Right atrium auricular region (tissue), 2 donors: ENCODE measurements around the gene THSD7B. TPM values are rescaled to one million over a fixed set of nuclear protein-coding genes. Genes with fewer than 3 reads are reported as not detected.

Source experiments
- DNase-seq: peaks from one replicate; pipeline ENCODE4 v3.0.0-alpha.2; 2019; ENCODE audit warnings: low spot score
- H3K27ac ChIP-seq, 2 donors: fragments of 200-600 bp; sonication (generic); 1 replicate in 1 of 2; 2 replicates in 1 of 2; pipeline ENCODE4 v1.5.1; 2016 to 2019
- H3K27me3 ChIP-seq, 2 donors: fragments of 200-600 bp; sonication (generic); one replicate each; pipeline versions ENCODE4 v1.5.1 to v1.6.0; 2017 to 2019
- H3K36me3 ChIP-seq: fragments of 200-600 bp; sonication (generic); one replicate; pipeline ENCODE4 v1.5.1; 2016
- H3K4me1 ChIP-seq, 2 donors: fragments of 200-600 bp; sonication (generic); one replicate each; pipeline versions ENCODE4 v1.5.1 to v1.6.0; 2017 to 2019
- H3K4me3 ChIP-seq, 2 donors: fragments of 200-600 bp; sonication (generic); 1 replicate in 1 of 2; 2 replicates in 1 of 2; pipeline ENCODE4 v1.5.1; 2017 to 2019; ENCODE audit warnings: mild to moderate bottlenecking in 1 of 2, moderate library complexity in 1 of 2
- H3K9me3 ChIP-seq, 2 donors: fragments of 200-600 bp; sonication (generic); one replicate each; pipeline ENCODE4 v1.5.1; 2019
- total RNA-seq, 2 donors: library from RNA; depleted of rRNA; stranded (reverse); fragments of >200 nt; gene quantifications; one replicate each; pipeline ENCODE4 v1.1.0, GENCODE V29; 2016
- TF ChIP-seq, protein P1 (sequence below), 2 donors: fragments of 200-600 bp; sonication (generic); IDR thresholded peaks; one replicate each; pipeline ENCODE4 v1.5.1; 2019; ENCODE audit warnings: antibody characterized with exemption in 2 of 2

Gene THSD7B
- total RNA-seq, 2 donors from 2014 or later, result 0.07 to 0.08 TPM

DNA sequence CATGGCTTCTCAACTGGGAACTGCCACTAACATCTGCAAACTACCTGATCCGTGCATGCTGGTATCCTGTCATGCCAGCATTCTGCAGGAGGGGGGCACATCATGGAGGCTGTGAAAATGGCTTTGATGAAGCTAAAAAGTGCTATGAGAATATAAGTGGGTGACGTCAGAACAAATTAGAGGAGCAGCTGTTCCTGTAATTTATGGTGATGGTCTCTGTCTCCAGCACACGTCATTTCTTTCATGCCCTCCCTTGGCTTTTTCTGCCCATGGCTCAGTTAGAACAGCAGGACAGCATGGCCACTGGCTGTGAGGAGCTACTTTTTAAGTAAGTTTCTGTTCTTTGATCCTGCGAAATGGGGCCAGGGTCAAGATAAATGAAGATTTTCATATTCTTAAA, 466.3 kb downstream of the THSD7B start:
- Histone ChIP-seq H3K27ac (no peak overlapping the region), H3K4me3 (no peak overlapping the region), H3K36me3 (no peaks in the 10 kb centered on the region), H3K9me3 (no peaks in the 10 kb centered on the region), H3K4me1 (no peaks in the 10 kb centered on the region), H3K27me3 (no peaks in the 10 kb centered on the region)
- TF ChIP-seq, protein P1, sequence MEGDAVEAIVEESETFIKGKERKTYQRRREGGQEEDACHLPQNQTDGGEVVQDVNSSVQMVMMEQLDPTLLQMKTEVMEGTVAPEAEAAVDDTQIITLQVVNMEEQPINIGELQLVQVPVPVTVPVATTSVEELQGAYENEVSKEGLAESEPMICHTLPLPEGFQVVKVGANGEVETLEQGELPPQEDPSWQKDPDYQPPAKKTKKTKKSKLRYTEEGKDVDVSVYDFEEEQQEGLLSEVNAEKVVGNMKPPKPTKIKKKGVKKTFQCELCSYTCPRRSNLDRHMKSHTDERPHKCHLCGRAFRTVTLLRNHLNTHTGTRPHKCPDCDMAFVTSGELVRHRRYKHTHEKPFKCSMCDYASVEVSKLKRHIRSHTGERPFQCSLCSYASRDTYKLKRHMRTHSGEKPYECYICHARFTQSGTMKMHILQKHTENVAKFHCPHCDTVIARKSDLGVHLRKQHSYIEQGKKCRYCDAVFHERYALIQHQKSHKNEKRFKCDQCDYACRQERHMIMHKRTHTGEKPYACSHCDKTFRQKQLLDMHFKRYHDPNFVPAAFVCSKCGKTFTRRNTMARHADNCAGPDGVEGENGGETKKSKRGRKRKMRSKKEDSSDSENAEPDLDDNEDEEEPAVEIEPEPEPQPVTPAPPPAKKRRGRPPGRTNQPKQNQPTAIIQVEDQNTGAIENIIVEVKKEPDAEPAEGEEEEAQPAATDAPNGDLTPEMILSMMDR (IDR thresholded peaks at IDR 0.05), result no peak
- no peak for DNase-seq

DNA sequence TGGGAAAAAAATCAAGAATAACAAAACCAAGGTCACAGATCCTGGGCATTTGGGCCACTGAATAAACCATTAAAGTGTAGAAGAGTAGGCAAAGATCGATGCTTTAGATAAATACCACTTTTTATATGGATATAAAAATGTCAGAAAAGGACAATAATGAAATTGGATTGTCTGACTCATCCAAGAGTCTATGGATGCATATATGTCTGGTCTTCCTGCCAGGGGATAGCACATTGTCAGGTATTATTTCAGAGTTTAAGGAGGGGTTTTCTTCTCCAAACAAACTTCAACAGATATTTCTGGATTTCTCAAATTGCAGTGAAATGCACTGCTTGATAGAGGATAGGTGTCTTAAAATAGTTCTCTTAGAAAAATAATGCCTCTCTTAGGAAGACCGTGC, 466.7 kb downstream of the THSD7B start:
- H3K4me1 ChIP-seq, result no peaks in the 10 kb centered on the region
- no peak for DNase-seq
- TF ChIP-seq, protein P1 (IDR thresholded peaks at IDR 0.05), result no peak

DNA sequence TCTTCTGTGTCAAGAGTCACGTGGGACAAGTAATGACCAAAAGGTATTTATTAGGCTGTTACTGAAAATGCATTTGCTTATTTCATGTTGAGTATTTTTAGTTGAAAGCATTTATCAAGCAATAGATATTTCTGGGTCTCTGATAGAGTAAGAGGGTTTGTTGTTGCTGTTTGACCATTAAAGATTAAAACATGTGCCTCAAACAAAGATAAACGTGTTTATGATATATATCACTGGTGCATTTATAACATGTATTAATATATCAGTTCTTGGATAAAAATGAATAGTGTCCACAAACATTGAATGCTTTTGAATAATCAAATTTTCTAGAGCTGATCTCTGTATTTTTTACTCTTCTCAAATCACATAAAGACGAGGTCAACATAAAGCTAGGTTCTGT, 467.7 kb downstream of the THSD7B start:
- Histone ChIP-seq H3K9me3 (no peaks in the 10 kb centered on the region), H3K27ac (no peak overlapping the region), H3K36me3 (no peaks in the 10 kb centered on the region), H3K4me1 (no peaks in the 10 kb centered on the region), H3K27me3 (no peaks in the 10 kb centered on the region), H3K4me3 (no peak overlapping the region)
- DNase-seq, result no peak
- TF ChIP-seq, protein P1 (IDR thresholded peaks at IDR 0.05), result no peak

More for the DNA sequence above, 466.7 kb downstream of the THSD7B start:
- Histone ChIP-seq H3K27ac (no peak overlapping the region), H3K9me3 (no peaks in the 10 kb centered on the region), H3K27me3 (no peaks in the 10 kb centered on the region), H3K4me3 (no peak overlapping the region), H3K36me3 (no peaks in the 10 kb centered on the region)

DNA sequence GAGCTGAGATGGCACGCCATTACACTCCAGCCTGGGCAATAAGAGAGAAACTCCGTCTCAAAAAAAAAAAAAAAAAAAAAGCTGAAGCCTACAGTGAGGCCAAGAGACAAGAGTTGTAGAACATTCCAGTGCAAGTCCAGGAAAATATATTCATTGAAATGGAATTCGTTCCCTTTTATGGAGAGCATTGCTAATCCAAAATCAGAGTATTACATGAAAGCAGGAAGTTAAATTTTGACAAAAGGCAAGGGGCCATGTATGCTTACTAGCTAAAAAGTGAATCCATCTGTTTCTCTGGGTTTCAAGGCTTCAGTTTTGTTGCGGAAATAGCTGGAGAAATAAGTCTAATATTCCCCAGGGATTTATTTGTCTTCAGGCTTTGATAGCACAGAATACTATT, 471.7 kb downstream of the THSD7B start:
- TF ChIP-seq, protein P1 (IDR thresholded peaks at IDR 0.05), result no peak
- no peaks in the 10 kb centered on the region for H3K9me3 ChIP-seq
- H3K4me1 ChIP-seq, result no peaks in the 10 kb centered on the region
- no peaks in the 10 kb centered on the region for H3K27me3 ChIP-seq
- DNase-seq, result no peak
- H3K36me3 ChIP-seq, result no peaks in the 10 kb centered on the region
- no peak overlapping the region for H3K4me3 ChIP-seq
- no peak overlapping the region for H3K27ac ChIP-seq

DNA sequence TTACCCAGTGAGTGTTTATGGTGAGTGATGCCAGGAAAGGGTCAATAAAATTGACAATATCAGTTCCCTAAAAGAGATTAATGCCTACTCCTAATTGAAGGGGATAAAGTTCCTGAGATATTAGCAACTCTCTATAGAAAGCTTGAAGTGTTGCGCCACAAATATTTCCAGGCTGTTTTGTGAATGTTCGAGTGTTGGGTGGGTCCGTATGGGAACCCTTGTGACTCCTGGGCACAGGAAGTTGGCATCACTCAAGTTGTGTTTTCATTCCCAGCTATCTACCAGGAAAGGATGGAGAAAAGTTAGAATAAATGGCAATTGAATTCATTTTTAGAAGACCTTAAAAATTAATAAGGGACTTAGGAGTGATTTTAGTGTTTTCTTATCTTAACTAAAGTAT, 472.7 kb downstream of the THSD7B start:
- H3K9me3 ChIP-seq, result no peaks in the 10 kb centered on the region
- H3K27me3 ChIP-seq, result no peaks in the 10 kb centered on the region
- no peaks in the 10 kb centered on the region for H3K4me1 ChIP-seq
- no peaks in the 10 kb centered on the region for H3K36me3 ChIP-seq
- DNase-seq, result no peak
- H3K4me3 ChIP-seq, result no peak overlapping the region
- no peak overlapping the region for H3K27ac ChIP-seq
- TF ChIP-seq, protein P1 (IDR thresholded peaks at IDR 0.05), result no peak

DNA sequence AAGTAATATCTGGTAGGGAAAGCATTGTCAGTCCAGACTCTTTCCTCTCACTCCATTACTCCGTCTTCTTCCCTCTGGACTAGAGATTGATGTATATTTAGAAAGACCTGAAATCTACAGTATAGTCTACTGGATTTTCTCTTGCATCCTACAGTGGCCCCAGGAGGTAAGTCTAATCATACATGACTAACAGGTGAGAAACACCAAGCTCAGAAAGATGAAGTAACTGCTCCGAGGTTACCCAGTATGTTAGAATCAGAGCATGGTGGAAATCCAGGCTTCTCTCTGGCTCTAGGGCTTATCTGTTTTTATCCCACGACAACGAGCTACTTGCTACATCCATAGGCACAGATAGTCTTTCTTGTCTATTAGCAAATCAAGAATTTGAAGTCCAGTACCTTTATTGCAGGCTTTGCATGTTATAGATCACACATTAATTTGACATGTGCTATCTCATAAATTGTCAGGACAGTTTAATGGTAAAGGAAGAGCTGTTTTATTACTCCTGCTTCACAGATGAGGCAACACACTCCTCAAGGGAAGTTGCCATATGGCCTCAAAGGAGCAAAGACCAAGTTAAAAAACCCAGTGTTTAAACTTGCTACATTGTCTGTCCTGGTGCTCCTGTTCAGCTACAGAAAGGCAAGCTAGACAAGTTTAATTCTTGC, 484.3 kb downstream of the THSD7B start:
- H3K27me3 ChIP-seq, result no peaks in the 10 kb centered on the region
- DNase-seq, result no peak
- TF ChIP-seq, protein P1 (IDR thresholded peaks at IDR 0.05), result no peak
- no peaks in the 10 kb centered on the region for H3K9me3 ChIP-seq
- H3K4me3 ChIP-seq, result no peak overlapping the region
- no peaks in the 10 kb centered on the region for H3K4me1 ChIP-seq
- H3K27ac ChIP-seq, result no peak overlapping the region
- H3K36me3 ChIP-seq, result no peaks in the 10 kb centered on the region
